Transverse colon (tissue), 4 donors: ENCODE results near the gene DEGS2.

ENCODE experiments used
- CTCF ChIP-seq, 5 experiments: fragments of 200-600 bp in 3 of 5; fragments of 450-650 bp in 2 of 5; sonication (generic) in 3 of 5; IDR thresholded peaks; 1 replicate in 2 of 5; 2 replicates in 3 of 5; pipeline ENCODE4 v1.5.1; 2016 to 2017; ENCODE audit warnings: antibody characterized with exemption in 5 of 5, inconsistent platforms in 3 of 5, mild to moderate bottlenecking in 2 of 5, moderate library complexity in 1 of 5
- EP300 ChIP-seq: sonication (generic); formaldehyde crosslinking; IDR thresholded peaks from one replicate; pipeline ENCODE4 v1.6.1; 2017; ENCODE audit warnings: antibody characterized with exemption, low read depth
- POLR2A ChIP-seq: fragments of 450-650 bp; IDR thresholded peaks from one replicate; pipeline ENCODE4 v1.6.1; 2016; ENCODE audit warnings: antibody characterized with exemption, mild to moderate bottlenecking, moderate library complexity
- POLR2AphosphoS5 ChIP-seq, 3 donors: sonication (generic); formaldehyde crosslinking; IDR thresholded peaks; one replicate each; pipeline ENCODE4 v1.6.1; 2016; ENCODE audit warnings: antibody characterized with exemption in 3 of 3

GRCh38 chr14:100107236-100107635 is 52.2 kb downstream of the DEGS2 start:
- no peak for TF ChIP-seq POLR2A
- TF ChIP-seq POLR2AphosphoS5 (IDR thresholded peaks at IDR 0.05), result no peak
- TF ChIP-seq CTCF (IDR thresholded peaks at IDR 0.05), result no peak
- TF ChIP-seq EP300, result no peak
